GM21515 (cell line): ENCODE measurements around the gene PCDHGA10.
"Not testable (repeated sequence)": the region's sequence is repeated elsewhere in the genome, so short reads cannot be mapped to it uniquely, and the experiment has no call there.

Experiments
- ATAC-seq: cut with Tn5 transposase; IDR thresholded peaks from one replicate; pipeline ENCODE4 v1.9.1; 2021; ENCODE audit not compliant: unreplicated experiment

PCDHGA10 gene

GRCh38 chr5:141392429-141393198, 20.2 kb upstream of the PCDHGA10 start, which contains the start of gene PCDHGA8:
TSS of gene PCDHGA8 (plus strand) at chr5:141392633. CDS start at chr5:141392814, 181 bp downstream.
- ATAC-seq, result no peak

- ATAC-seq, result no peak
These were observed 19.5 kb upstream of the PCDHGA10 start for GRCh38 chr5:141393267-141393666.

GRCh38 chr5:141394401-141395187, 18.2 kb upstream of the PCDHGA10 start:
- not testable (repeated sequence) for ATAC-seq

- ATAC-seq, result peak; percentile 73
These were observed 14.8 kb upstream of the PCDHGA10 start, which contains the start of gene PCDHGB5 for GRCh38 chr5:141397756-141398551. TSS of gene PCDHGB5 (plus strand) at chr5:141397947. CDS start at chr5:141398128, 181 bp downstream.

GRCh38 chr5:141398608-141399007, 14.2 kb upstream of the PCDHGA10 start:
- ATAC-seq, result no peak

- no peak for ATAC-seq
These were observed 13.1 kb upstream of the PCDHGA10 start for GRCh38 chr5:141399555-141400258.

GRCh38 chr5:141402553-141403243, 10.1 kb upstream of the PCDHGA10 start, which contains the start of gene PCDHGA9:
TSS of gene PCDHGA9 (plus strand) at chr5:141402778. CDS start at chr5:141402953, 175 bp downstream.
- no peak for ATAC-seq

GRCh38 chr5:141403387-141403786, 9.4 kb upstream of the PCDHGA10 start:
- no peak for ATAC-seq

GRCh38 chr5:141407790-141408505, 4.8 kb upstream of the PCDHGA10 start, which contains the start of gene PCDHGB6:
TSS of gene PCDHGB6 (plus strand) at chr5:141408021. CDS start at chr5:141408203, 182 bp downstream.
- peak; percentile 61 for ATAC-seq

- ATAC-seq, result no peak
These were observed 3.0 kb upstream of the PCDHGA10 start for GRCh38 chr5:141409598-141410306.

GRCh38 chr5:141411575-141411974, 1.2 kb upstream of the PCDHGA10 start:
- ATAC-seq, result no peak

GRCh38 chr5:141413540-141414069, 818 bp downstream of the PCDHGA10 start:
- ATAC-seq, result no peak

- not testable (repeated sequence) for ATAC-seq
These were observed 1.9 kb downstream of the PCDHGA10 start for GRCh38 chr5:141414548-141415274.

GRCh38 chr5:141415275-141415618, 2.5 kb downstream of the PCDHGA10 start:
- ATAC-seq, result not testable (repeated sequence)

GRCh38 chr5:141417494-141418172, 4.8 kb downstream of the PCDHGA10 start, which contains the start of gene PCDHGB7:
TSS of gene PCDHGB7 (plus strand) at chr5:141417677. CDS start at chr5:141417860, 183 bp downstream.
- peak; percentile 82 for ATAC-seq

- no peak for ATAC-seq
These were observed 6.5 kb downstream of the PCDHGA10 start for GRCh38 chr5:141419074-141419880.
